HepG2 (cell line): Measurements from ENCODE around the gene CREG2. TPM values are rescaled to one million over a fixed set of nuclear protein-coding genes. Genes with fewer than 3 reads are reported as not detected.

Experiments
- ATAC-seq: fragments of 200-7000 bp; cut with Tn5 transposase; 3 replicates; pipeline ENCODE4 v1.9.1; 2020; ENCODE audit warnings: mild to moderate bottlenecking, moderate library complexity
- BruUV-seq: library from RNA; stranded (reverse); fragments of 400-500 nt; replicated peaks from 2 replicates; lab custom pipeline; 2021; lab: Mats Ljungman, UMichigan
- CTCF ChIA-PET: fragments of 300-600 bp; formaldehyde crosslinking; extraction: SDS; loops from one replicate; lab custom pipeline; 2021; ENCODE audit warnings: low total read pairs, inconsistent platforms, low intra/inter-chr PET ratio; lab: Yijun Ruan, JAX
- POLR2A ChIA-PET: fragments of 350-600 bp; sonication (Branson Sonifier 250); formaldehyde crosslinking; loops from one replicate; lab custom pipeline; 2020; ENCODE audit warnings: antibody characterized with exemption, inconsistent platforms; lab: Yijun Ruan, JAX
- DNase-seq: peaks from one replicate; pipeline ENCODE4 v3.0.0-alpha.2; 2015; ENCODE audit warnings: low spot score
- FAIRE-seq: peaks from 3 replicates; lab custom pipeline; 2011; peaks lifted over from hg19 to GRCh38; lab: Jason Lieb, UNC
- H2AFZ ChIP-seq: one replicate; pipeline ENCODE4 v1.6.1; 2011; ENCODE audit warnings: low read length, inconsistent platforms
- H3K27ac ChIP-seq: fragments of 300-600 bp; 3 replicates; pipeline ENCODE4 v1.8.0; 2011; ENCODE audit warnings: mixed run types, mild to moderate bottlenecking, mixed read lengths, low read length, inconsistent platforms; ENCODE audit not compliant: insufficient read depth; ENCODE audit errors: extremely low read length
- H3K27me3 ChIP-seq, 2 experiments: fragments of 200-600 bp in 1 of 2; 2 replicates in 1 of 2; 3 replicates in 1 of 2; pipeline versions ENCODE4 v1.6.0 to v1.8.0; 2011; ENCODE audit warnings: low read length in 2 of 2, mild to moderate bottlenecking in 2 of 2, moderate library complexity in 2 of 2, inconsistent platforms in 1 of 2; ENCODE audit not compliant: insufficient read depth in 2 of 2, control insufficient read depth in 1 of 2
- H3K36me3 ChIP-seq, 2 experiments: fragments of 200-600 bp in 1 of 2; replicated peaks in 1 of 2; 2 replicates in 1 of 2; 3 replicates in 1 of 2; pipeline versions ENCODE4 v1.5.1 to v1.8.0; 2011; ENCODE audit warnings: low read length in 2 of 2, inconsistent platforms in 1 of 2; ENCODE audit not compliant: insufficient read depth in 2 of 2, control insufficient read depth in 1 of 2
- H3K4me1 ChIP-seq: 2 replicates; pipeline ENCODE4 v1.5.1; 2012; ENCODE audit warnings: low read length, inconsistent platforms; ENCODE audit not compliant: insufficient read depth
- H3K4me2 ChIP-seq: 2 replicates; pipeline ENCODE4 v1.6.0; 2011; ENCODE audit warnings: low read depth, low read length, inconsistent platforms
- H3K4me3 ChIP-seq, 3 experiments: fragments of 200-600 bp in 1 of 3; sonication (generic), shearing (Covaris generic) in 1 of 3; replicated peaks in 1 of 3; 2 replicates each; pipeline ENCODE4 v1.5.1; 2011 to 2016; ENCODE audit warnings: low read length in 3 of 3, inconsistent platforms in 2 of 3, low read depth in 2 of 3, mild to moderate bottlenecking in 2 of 3, control low read depth in 1 of 3, mixed read lengths in 1 of 3; ENCODE audit not compliant: insufficient read depth in 1 of 3
- H3K79me2 ChIP-seq: one replicate; pipeline ENCODE4 v1.6.1; 2011; ENCODE audit warnings: low read length, inconsistent platforms; ENCODE audit not compliant: insufficient read depth
- H3K9ac ChIP-seq: 2 replicates; pipeline ENCODE4 v1.6.0; 2011; ENCODE audit warnings: mild to moderate bottlenecking, low read depth, low read length, inconsistent platforms; ENCODE audit not compliant: insufficient read depth
- H3K9me3 ChIP-seq: 2 replicates; pipeline ENCODE4 v1.5.1; 2012; ENCODE audit warnings: mild to moderate bottlenecking, low read length
- H4K20me1 ChIP-seq: 2 replicates; pipeline ENCODE4 v1.6.0; 2011; ENCODE audit warnings: inconsistent platforms, mild to moderate bottlenecking, low read length, moderate library complexity; ENCODE audit not compliant: insufficient read depth
- CAMTA2 ChIP-seq: sonication (generic); formaldehyde crosslinking; IDR thresholded peaks from 2 replicates; pipeline ENCODE4 v1.4.0; 2020; ENCODE audit warnings: mild to moderate bottlenecking, missing genetic modification reagents, borderline replicate concordance
- HINFP ChIP-seq: sonication (generic); formaldehyde crosslinking; IDR thresholded peaks from 2 replicates; pipeline ENCODE4 v1.4.0; 2020; ENCODE audit warnings: low read depth, mild to moderate bottlenecking, missing genetic modification reagents
- KAT8 ChIP-seq: IDR thresholded peaks from 2 replicates; pipeline ENCODE4 v1.6.1; 2016; ENCODE audit warnings: missing genetic modification reagents, missing compliant biosample characterization
- KLF16 ChIP-seq, 2 experiments: sonication (generic) in 1 of 2; formaldehyde crosslinking in 1 of 2; IDR thresholded peaks; 2 replicates each; pipeline versions ENCODE4 v1.6.1 to v1.8.0; 2016 to 2023; ENCODE audit warnings: missing genetic modification reagents in 2 of 2, missing compliant biosample characterization in 1 of 2
- NFKB2 ChIP-seq: sonication (generic); formaldehyde crosslinking; IDR thresholded peaks from 2 replicates; pipeline ENCODE4 v1.4.0; 2020; ENCODE audit warnings: missing genetic modification reagents, borderline replicate concordance
- PRDM4 ChIP-seq: sonication (generic); formaldehyde crosslinking; IDR thresholded peaks from 2 replicates; pipeline ENCODE4 v1.9.0; 2021; ENCODE audit warnings: missing genetic modification reagents, borderline replicate concordance
- RBM39 ChIP-seq: fragments of 200-400 bp; formaldehyde crosslinking; IDR thresholded peaks from one replicate; pipeline ENCODE4 v1.6.1; 2018; ENCODE audit warnings: antibody characterized with exemption, mild to moderate bottlenecking, low read depth, low read length; ENCODE audit not compliant: poor library complexity, severe bottlenecking
- TP53 ChIP-seq: sonication (generic); formaldehyde crosslinking; conservative IDR thresholded peaks from 2 replicates; pipeline ENCODE4 v1.4.0; 2020; ENCODE audit warnings: missing genetic modification reagents
- ZBTB44 ChIP-seq: sonication (generic); formaldehyde crosslinking; IDR thresholded peaks from 2 replicates; pipeline ENCODE4 v1.4.0; 2020; ENCODE audit warnings: missing genetic modification reagents
- ZNF205 ChIP-seq: IDR thresholded peaks from 2 replicates; pipeline ENCODE4 v1.6.1; 2018; ENCODE audit warnings: missing biosample characterization, missing genetic modification reagents
- ZNF3 ChIP-seq: IDR thresholded peaks from 2 replicates; pipeline ENCODE4 v1.7.0; 2017; ENCODE audit warnings: inconsistent platforms
- ZNF563 ChIP-seq: sonication (generic); formaldehyde crosslinking; IDR thresholded peaks from 2 replicates; pipeline ENCODE4 v1.8.0; 2022; ENCODE audit warnings: mild to moderate bottlenecking, moderate library complexity, missing genetic modification reagents
- ZNF567 ChIP-seq: sonication (generic); formaldehyde crosslinking; IDR thresholded peaks from 2 replicates; pipeline ENCODE4 v1.8.1; 2023; ENCODE audit warnings: mild to moderate bottlenecking, missing genetic modification reagents, borderline replicate concordance
- ZUFSP ChIP-seq: sonication (generic); formaldehyde crosslinking; IDR thresholded peaks from 2 replicates; pipeline ENCODE4 v1.9.0; 2021; ENCODE audit warnings: missing genetic modification reagents, mild to moderate bottlenecking, borderline replicate concordance
- WGBS: methylation state at CpG from one replicate; pipeline ENCODE4 v1.1.6; 2017; ENCODE audit warnings: low lambda C conversion rate; 5-methylcytosine and 5-hydroxymethylcytosine counted together
- in situ Hi-C: cut with HindIII; loops from 2 replicates; pipeline ENCODE4 v1.10.0; 2017; ENCODE audit warnings: low pct_unique_long_range_greater_than_20kb; ENCODE audit not compliant: extremely low pct_ligation_motif_present
- intact Hi-C: fragments of 100-400 bp; cut with micrococcal nuclease; formaldehyde crosslinking; loops from one replicate; pipeline ENCODE4 v1.10.0; 2022; ENCODE audit not compliant: unreplicated experiment
- polyA plus RNA-seq, 8 experiments: library from polyadenylated mRNA; depleted of rRNA in 3 of 8; stranded (reverse) in 7 of 8; unstranded in 1 of 8; fragments of >200 nt; fragmentation: Illumina TruSeq in 4 of 8; extraction: Trizol in 4 of 8; gene quantifications; 2 replicates each; pipeline versions ENCODE4 v1.2.1 to v1.2.3, GENCODE V29; 2011 to 2016; ENCODE audit warnings: low read depth in 4 of 8, missing spikeins in 1 of 8, mixed read lengths in 1 of 8; ENCODE audit not compliant: insufficient read depth in 1 of 8
- total RNA-seq, 5 experiments: library from RNA; depleted of rRNA; stranded (reverse); fragments of >200 nt; fragmentation: Illumina TruSeq; extraction: Trizol; gene quantifications; 2 replicates each; pipeline ENCODE4 v1.2.3, GENCODE V29; 2016; ENCODE audit warnings: low read depth in 1 of 5

The CREG2 gene
- total and polyA plus RNA-seq, 2 of the 13 experiments (the other 11 are each of a cell fraction or from before 2014, with no cell fraction given), result 0.18 to 0.26 TPM

- no peak overlapping the region for H3K9ac ChIP-seq
- H3K27me3 ChIP-seq, result peaks cover 3 to 21% of the 10 kb centered on the region in 2 experiments; a peak in 4 of 5 replicates
- H3K36me3 ChIP-seq, result no peaks in the 10 kb centered on the region
- no peak overlapping the region for H3K4me3 ChIP-seq
- no peaks in the 10 kb centered on the region for H3K4me1 ChIP-seq
- H4K20me1 ChIP-seq, result no peaks in the 10 kb centered on the region
- in situ Hi-C loops, result no loop called here
- ATAC-seq, result peak; percentile 85
- WGBS, result 73% methylated on average over 10 of the region's 10 CpGs
- peaks cover 8% of the 10 kb centered on the region for H3K9me3 ChIP-seq
- intact Hi-C loops, result loop anchor here (1.0 to 10.0 kb wide), 3 partner anchors 278 to 1026 kb away; partner anchors contain the start of gene MAP4K4
- no TSS peak for BruUV-seq
- ChIA-PET POLR2A (no interaction called here), CTCF (interaction anchor here (0.8 to 2.5 kb wide), 4 partner anchors 77 to 412 kb away, joined by 3 to 18 read pairs (median 4); no protein-coding TSS in a partner anchor)
- no peak overlapping the region for H3K27ac ChIP-seq
- DNase-seq, result peak; percentile 71
- H3K79me2 ChIP-seq, result no peaks in the 10 kb centered on the region
- FAIRE-seq, result peak; percentile 4
- no peak overlapping the region for H2AFZ ChIP-seq
- no peak overlapping the region for H3K4me2 ChIP-seq
- TF ChIP-seq CAMTA2 (CRISPR knock-in tag) (no peak), ZBTB44 (CRISPR knock-in tag) (no peak), ZNF205 (0 out of 2 replicates have a peak, but pooled peaks have one; percentile 43), PRDM4 (CRISPR knock-in tag) (0 out of 2 replicates have a peak, but pooled peaks have one; percentile 33), NFKB2 (CRISPR knock-in tag) (no peak), ZNF3 (peak; percentile 100), TP53 (CRISPR knock-in tag) (no peak), RBM39 (no peak), KAT8 (peak; percentile 24; the same call in 1 of the 2 replicates), ZUFSP (CRISPR knock-in tag) (no peak), HINFP (CRISPR knock-in tag) (no peak), ZNF563 (CRISPR knock-in tag) (no peak), KLF16 (CRISPR knock-in tag; IDR thresholded peaks at IDR 0.05) (peak in 1 of 2 experiments; percentile 68; a peak in 2 of 4 replicates), ZNF567 (CRISPR knock-in tag) (no peak)
Observed at GRCh38 chr2:101419096-101419663, 31.9 kb upstream of the CREG2 start.
